Measurements from ENCODE around the gene RNU1-3.
"Not testable (repeated sequence)": the region's sequence is repeated elsewhere in the genome, so short reads cannot be mapped to it uniquely, and the experiment has no call there.

DNA sequence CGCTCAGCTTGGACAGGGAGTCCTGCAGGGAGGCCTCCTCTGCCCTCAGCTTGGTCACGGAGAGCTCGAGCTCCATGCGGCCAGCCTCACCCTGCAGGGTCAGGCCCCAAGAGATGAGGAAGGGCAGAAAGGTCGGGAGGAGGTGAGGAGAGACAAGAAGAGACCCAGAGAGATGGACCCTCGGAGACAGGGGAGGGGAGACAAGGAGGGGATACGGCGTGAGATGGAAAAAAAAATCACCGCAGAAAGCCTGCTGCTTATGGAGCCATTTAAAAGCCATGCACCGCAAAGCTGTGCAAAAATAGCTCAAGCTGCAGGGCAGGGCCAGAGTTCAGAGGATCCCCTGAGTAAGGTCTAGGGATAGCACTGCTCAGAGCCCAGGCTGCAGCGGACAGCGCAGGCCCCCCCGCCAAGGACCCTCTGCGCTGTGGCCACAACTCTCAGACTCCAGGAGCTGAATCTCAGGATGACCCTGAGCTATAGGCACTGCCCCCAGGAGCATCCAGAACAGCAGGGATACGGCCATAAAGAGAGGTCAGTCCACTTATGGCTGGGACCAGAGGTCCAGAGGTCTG, 40.3 kb downstream of the RNU1-3 start:
- TF ChIP-seq, protein P1, sequence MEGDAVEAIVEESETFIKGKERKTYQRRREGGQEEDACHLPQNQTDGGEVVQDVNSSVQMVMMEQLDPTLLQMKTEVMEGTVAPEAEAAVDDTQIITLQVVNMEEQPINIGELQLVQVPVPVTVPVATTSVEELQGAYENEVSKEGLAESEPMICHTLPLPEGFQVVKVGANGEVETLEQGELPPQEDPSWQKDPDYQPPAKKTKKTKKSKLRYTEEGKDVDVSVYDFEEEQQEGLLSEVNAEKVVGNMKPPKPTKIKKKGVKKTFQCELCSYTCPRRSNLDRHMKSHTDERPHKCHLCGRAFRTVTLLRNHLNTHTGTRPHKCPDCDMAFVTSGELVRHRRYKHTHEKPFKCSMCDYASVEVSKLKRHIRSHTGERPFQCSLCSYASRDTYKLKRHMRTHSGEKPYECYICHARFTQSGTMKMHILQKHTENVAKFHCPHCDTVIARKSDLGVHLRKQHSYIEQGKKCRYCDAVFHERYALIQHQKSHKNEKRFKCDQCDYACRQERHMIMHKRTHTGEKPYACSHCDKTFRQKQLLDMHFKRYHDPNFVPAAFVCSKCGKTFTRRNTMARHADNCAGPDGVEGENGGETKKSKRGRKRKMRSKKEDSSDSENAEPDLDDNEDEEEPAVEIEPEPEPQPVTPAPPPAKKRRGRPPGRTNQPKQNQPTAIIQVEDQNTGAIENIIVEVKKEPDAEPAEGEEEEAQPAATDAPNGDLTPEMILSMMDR (IDR thresholded peaks at IDR 0.05) = not testable (repeated sequence)
- TF ChIP-seq POLR2A (IDR thresholded peaks at IDR 0.05) = not testable (repeated sequence)

Data from lower leg skin (tissue), 3 donors.